GM12801 (cell line): ENCODE results near the gene LDLRAD3.

Experiments
- TF ChIP-seq, protein P1 (sequence below): IDR thresholded peaks from one replicate; pipeline ENCODE4 v1.5.1; 2011; ENCODE audit warnings: control low read depth; ENCODE audit not compliant: insufficient read length; ENCODE audit errors: extremely low read depth

The LDLRAD3 gene

DNA sequence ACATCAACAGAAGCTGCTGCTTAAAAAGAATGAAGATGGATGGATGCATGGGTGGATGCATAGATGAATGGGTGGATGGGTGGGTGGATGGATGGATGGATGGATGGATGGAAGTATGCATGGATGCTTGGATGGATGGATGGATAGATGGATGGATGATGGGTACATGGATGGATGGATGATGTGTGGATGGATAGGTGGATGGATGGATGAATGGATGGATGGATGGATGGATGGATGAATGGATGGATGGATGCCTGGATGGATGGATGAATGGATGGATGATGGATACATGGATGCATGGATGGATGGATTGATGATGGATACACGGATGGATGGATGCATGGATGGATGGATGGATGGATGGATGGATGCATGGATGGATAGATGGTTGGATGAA lies 110.8 kb downstream of the LDLRAD3 start:
- TF ChIP-seq, protein P1, sequence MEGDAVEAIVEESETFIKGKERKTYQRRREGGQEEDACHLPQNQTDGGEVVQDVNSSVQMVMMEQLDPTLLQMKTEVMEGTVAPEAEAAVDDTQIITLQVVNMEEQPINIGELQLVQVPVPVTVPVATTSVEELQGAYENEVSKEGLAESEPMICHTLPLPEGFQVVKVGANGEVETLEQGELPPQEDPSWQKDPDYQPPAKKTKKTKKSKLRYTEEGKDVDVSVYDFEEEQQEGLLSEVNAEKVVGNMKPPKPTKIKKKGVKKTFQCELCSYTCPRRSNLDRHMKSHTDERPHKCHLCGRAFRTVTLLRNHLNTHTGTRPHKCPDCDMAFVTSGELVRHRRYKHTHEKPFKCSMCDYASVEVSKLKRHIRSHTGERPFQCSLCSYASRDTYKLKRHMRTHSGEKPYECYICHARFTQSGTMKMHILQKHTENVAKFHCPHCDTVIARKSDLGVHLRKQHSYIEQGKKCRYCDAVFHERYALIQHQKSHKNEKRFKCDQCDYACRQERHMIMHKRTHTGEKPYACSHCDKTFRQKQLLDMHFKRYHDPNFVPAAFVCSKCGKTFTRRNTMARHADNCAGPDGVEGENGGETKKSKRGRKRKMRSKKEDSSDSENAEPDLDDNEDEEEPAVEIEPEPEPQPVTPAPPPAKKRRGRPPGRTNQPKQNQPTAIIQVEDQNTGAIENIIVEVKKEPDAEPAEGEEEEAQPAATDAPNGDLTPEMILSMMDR: no peak

DNA sequence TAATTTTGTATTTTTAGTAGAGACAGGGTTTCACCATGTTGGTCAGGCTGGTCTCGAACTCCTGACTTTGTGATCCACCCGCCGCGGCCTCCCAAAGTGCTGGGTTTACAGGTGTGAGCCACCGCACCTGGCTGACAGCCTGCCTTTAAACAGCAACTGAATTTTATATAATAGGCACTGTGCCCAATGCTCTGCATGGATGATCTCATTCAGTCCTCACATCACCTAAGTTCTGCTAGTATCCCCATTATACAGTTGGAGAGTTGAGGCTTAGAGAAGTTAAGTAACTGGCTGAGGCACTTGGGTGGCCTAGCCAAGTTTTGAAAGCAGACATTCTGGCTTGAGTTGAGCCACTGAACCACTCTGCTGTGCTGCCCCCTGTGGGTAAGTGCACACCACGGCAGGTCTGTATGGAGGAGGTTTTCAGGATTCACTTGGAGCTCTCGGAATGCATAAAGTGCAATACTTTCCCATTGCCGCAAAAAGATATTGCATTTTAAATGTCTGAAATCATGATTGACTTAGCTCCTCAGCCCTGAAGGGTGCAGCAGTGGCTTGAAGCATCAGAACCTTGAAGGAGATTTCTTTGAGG lies 112.4 kb downstream of the LDLRAD3 start:
- TF ChIP-seq, protein P1: no peak

DNA sequence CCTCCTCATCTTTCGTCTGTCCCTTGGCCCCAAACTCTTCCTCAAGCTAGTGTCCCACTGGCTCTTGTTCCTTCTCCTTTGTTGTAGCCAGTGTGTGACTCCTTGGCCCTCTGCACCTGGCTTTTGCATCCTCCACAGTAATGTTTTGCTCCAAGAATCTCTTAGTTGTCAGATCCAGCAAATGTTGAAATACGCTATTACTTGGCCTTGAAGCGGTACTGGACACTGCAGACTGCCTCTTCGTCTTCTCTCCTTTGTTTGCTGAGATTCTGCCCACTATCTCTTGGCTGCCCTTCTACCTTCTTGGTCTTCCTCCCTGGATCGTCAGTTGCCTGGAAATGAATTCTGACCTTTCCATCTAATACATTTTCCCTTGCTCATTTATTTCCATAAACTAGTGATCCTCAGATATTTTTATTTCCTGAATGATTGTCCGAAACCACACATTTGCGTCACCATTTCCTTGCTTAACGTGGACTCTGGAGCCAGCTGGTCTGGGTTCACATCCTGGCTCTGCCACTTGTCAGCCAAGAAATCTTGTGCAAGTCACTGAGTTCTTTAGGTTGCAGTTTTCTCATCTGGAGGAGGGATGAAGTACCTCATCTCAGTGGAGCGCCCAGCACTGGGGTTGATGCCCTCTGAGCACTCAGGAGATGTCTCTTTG lies 113.6 kb downstream of the LDLRAD3 start:
- TF ChIP-seq, protein P1: no peak

DNA sequence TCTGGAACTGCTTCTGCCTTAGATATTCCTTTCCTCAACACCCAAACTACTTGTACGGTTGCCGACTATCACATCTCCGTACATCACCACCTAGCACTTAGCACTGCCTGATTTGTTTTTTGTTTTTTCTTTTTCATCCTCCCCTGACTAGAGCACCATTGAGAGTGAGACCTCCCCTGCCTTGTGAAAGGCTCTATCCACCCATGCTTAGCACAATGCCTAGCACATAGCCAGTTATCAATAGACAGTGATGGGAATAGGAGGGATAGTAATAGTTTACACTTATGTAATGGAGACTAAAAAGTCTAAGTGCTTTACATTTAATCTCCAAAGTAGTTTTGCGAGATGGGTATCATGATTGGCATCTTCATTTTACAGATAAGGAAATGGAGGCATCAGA lies 115.8 kb downstream of the LDLRAD3 start:
- TF ChIP-seq, protein P1: no peak

DNA sequence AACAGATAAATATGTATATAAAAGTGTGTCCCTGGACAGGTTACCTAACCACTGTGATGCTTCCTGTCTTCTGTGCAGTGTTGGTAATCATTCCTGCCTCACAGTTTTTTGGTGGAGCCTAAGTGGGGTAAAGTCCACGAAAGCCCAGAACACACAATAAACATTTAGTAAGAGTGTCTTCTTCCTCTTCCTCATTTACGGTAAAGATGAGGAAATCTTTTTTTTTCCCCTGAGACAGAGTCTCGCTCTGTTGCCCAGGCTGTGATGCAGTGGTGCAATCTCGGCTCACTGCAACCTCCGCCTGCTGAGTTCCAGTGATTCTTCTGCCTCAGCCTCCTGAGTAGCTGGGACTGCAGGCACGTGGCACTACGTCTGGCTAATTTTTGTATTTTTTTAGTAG lies 117.1 kb downstream of the LDLRAD3 start:
- TF ChIP-seq, protein P1: no peak

DNA sequence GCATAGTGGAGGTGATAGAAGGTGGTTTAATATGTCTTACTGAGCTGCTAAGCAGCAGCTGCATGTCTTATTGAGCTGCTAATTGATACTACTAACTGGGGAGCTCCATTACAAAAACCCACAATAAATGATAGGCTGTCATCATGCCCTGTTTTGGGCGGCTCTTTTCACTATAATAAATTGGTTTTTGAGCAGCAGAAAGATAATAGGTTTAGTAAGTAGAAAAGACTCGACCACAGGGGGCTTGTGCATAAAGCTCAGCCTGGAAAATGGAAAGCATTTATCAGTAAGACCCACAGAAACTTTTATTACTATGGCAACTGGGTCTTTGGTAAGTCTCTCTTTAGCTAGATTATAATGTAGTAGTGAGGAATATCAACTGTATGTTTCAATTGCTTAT lies 117.6 kb downstream of the LDLRAD3 start:
- TF ChIP-seq, protein P1: no peak

DNA sequence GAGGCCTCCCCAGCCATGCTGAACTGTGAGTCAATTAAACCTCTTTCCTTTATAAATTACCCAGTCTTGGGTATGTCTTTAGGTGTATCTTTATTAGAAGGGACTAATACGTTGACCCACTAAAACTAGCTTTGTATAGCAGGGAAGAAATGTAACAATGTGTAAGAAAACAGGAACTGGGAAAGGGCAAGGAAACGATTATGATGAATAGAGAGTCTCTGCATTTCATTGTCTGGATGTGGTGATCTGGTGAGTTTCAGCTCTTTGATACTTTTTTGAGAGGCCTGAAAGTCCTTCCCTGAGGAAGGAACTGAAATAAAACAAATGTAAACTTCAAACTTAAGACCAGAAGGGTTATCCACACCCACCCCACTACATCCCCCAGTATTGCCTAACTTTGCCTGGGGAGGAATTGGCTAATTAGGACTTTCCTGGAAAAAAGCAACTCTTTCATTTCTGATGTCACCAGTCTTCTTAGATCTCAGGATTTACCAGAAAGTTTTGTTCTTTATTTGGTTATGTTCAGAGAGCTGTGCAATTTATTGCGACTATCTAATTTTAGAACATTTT lies 119.0 kb downstream of the LDLRAD3 start:
- TF ChIP-seq, protein P1: no peak
